Activated CD4-positive, CD25-positive, alpha-beta regulatory T cell treated with anti-CD3 and anti-CD28 coated beads, Interleukin-2, amount 50 U/mL, for 16 hours (primary cell): ENCODE measurements around the gene CTSL.
"Not testable (repeated sequence)": the region's sequence is repeated elsewhere in the genome, so short reads cannot be mapped to it uniquely, and the experiment has no call there.

ENCODE experiments used
- DNase-seq: peaks from one replicate; pipeline ENCODE4 v3.0.0-alpha.2; 2020; ENCODE audit warnings: low read depth, low spot score

CTSL gene

GRCh38 chr9:87720173-87720572 is 5.7 kb upstream of the CTSL start:
- no peak for DNase-seq

- DNase-seq = no peak
Measured at GRCh38 chr9:87722393-87723088, 3.4 kb upstream of the CTSL start.

GRCh38 chr9:87725356-87725899 is 491 bp upstream of the CTSL start:
- DNase-seq = no peak

GRCh38 chr9:87729246-87729645 is 3.3 kb downstream of the CTSL start:
- no peak for DNase-seq

DNA sequence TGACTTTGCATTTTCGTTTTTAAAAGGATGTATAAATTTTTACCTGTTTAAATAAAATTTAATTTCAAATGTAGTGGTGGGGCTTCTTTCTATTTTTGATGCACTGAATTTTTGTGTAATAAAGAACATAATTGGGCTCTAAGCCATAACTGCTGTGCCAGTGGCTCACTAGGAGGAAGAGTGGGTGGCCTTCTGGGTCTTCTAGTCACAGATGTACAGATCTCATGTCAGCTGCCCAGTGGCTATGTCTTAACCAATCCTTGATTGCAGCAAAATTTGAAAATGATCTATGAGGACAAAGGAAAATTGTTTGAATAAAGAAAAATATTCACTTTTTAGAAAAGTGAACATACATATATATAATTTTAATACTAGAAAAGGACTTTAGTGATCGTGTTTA is 5.4 kb downstream of the CTSL start:
- no peak for DNase-seq

DNA sequence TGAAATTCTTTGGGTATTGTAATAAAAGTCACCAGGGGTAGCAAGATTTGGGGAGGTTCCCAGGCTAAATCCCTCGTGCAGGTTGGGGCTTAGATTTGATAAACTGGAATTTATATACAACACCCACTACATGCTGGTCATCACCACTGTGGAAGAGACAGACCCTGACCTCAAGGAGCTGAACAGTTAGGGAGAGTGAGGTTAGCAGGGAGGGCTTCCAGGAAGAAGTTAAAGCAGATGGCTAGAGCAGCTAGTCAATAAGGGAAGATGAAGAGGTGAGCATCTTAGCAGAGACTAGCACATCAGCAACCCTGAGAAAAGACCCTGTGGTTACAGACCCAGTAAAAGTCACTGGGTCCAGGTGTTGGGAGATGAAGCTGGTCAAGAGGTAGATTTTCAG is 6.4 kb downstream of the CTSL start:
- DNase-seq = no peak

DNA sequence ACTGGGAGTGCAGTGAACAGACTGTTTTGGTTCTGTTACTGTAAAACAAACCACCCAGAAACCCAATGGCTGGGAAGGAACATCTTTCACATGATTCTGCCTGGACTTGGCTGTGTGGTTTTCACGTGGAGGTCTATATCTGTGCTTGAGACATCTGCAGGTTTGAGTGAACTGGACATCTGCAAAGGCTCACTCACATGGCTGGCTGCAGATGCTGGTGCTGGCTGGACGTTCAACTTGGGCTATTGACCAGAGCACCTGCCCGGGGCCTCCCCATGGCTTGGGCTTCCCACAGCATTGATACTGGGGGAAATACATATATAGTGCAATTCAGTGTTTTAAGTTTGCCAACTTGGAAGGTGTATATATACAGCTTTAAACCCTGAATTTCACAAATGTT is 6.8 kb downstream of the CTSL start:
- no peak for DNase-seq

DNA sequence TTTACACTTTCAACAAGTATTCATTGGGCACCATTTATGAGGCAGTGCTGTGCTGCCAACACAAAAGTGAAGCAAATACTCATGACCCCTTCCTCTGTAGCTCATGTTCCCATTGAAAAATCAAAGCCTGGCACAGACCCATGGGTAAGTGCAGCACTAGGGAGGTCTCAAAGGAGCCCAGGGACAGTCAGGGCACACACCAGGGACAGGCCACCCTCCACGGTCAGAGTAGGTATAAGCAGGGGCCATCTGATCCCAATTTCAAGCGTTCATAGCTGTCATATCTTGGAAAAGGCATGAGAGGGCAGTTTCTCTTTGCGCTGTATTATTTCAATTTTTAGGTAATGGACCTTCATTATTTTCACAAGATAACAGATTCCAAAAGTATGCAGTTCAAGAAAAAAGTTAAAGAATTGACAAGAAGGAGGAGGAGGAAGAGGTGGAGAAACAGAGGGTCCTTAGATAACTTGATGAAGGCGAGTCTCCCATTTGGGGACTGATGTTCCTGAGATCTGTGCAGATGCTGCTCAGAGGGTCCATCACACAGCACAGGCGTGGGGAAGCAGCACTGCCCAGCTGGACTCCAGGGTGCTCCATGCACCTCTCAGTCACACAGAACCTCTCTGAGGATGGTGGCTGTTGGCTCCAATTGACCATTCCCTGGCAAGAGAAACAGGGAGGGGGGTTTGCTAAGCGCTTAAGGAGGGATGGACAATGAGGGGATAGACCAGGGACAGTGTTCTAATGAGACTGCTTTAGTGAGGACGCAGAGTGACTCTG is 7.5 kb downstream of the CTSL start:
- no peak for DNase-seq

DNA sequence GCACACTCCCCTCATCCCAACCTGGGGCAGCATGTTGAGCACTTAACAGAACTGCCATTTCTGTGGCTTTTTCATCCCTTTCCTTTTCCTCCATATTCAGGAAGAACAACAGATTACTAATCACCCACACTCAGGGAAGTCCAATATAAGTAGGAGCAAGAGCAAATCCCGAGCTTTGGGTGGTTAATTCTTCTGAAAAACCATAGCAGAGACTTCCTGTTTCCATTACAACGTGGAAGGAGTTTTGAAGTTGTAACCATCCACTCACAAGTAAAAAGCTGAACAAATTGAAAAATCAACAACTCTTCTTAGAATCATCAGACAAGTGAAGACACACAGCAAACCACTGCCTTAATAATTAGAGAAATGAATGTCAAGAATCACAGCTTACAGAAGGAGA is 8.2 kb downstream of the CTSL start:
- DNase-seq = no peak

GRCh38 chr9:87739546-87739945 is 13.6 kb downstream of the CTSL start:
- no peak for DNase-seq

- no peak for DNase-seq
Measured at GRCh38 chr9:87740209-87740608, 14.3 kb downstream of the CTSL start.

DNA sequence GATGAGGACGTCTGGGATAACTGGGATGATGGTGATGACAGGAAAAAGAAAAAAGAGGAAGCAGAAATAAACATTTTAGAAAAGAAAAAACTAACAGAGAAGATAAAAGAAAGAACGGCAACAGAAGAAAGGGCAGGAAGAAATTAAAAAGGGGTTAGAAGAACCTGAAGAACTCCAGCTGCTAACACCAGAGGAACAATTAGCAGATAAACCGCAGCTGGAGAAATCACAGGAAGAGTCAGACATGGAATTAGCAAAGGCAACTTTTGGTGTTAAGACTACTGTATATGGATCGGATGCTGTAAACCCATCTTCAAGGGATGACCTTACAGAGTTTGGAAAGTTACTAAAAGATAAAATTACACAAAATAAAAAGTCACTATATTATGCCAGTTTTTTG is 15.4 kb downstream of the CTSL start:
- no peak for DNase-seq

GRCh38 chr9:87741891-87742290 is 16.0 kb downstream of the CTSL start:
- no peak for DNase-seq

GRCh38 chr9:87742813-87743428 is 17.0 kb downstream of the CTSL start:
- no peak for DNase-seq

- not testable (repeated sequence) for DNase-seq
Measured at GRCh38 chr9:87744247-87744646, 18.3 kb downstream of the CTSL start.

DNA sequence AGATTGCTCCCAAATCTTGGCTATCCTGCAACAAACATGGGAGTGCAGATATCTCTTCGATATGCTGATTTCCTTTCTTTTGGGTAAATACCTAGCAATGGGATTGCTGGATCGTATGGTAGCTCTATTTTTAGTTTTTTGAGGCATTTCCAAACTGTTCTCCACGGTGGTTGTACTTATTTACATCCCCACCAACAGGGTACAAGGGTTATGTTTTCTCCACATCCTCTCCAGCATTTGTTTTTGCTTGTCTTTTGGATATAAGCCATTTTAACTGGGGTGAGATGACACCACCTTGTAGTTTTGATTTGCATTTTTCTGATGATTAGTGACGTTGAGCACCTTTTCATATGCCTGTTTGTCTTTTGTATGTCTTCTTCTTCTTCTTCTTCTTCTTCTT is 20.3 kb downstream of the CTSL start:
- DNase-seq = no peak

GRCh38 chr9:87748881-87749280 is 23.0 kb downstream of the CTSL start:
- no peak for DNase-seq

DNA sequence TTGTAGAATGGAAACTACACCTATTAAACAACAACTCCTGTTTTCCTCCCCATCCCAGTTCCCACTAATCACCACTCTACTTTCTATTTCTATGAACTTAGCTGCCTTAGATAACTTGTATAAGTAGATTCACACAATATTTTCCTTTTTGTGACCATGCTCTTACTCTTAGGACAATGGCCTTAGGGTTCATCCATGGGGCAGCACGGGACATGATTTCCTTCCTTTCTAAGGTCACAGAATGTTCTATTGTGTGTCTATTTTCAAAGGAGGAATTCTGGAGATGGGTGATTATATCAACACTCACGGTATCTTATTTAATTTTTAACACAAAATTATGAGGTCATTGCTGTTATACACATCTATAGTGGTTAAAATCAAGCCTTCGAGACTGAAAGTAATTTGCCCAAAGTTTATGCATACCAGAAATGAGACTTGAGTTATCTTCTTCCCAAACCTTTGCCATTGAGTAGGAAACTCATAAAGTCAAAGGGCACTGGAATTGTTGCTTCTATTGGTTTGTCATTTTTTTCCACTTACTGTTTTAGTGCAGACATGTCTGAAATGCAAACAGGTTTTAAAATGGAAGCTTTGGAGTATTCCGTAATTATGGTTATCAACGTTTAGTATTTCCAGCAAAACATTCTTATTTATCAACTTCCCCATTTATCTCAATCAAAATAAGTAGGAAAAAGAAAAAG is 23.6 kb downstream of the CTSL start:
- no peak for DNase-seq

GRCh38 chr9:87750726-87751125 is 24.8 kb downstream of the CTSL start:
- no peak for DNase-seq

- DNase-seq = no peak
Measured at GRCh38 chr9:87751423-87751822, 25.5 kb downstream of the CTSL start.

DNA sequence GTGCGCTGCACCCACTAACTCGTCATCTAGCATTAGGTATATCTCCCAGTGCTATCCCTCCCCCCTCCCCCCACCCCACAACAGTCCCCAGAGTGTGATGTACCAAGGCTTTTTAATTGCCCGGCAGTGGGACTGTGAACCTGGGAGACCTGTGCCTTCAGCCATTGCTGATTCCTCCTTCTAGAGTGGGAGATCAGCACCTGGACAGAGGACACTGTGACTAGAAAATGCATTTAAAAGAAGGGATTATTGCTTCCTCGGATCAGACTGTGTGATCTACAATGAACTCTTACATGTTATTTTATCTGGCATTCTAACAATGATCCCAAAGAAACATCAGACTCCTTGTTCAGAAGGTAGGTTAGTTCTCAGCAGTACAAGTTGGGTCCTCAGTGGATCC is 25.9 kb downstream of the CTSL start:
- no peak for DNase-seq

- DNase-seq = no peak
Measured at GRCh38 chr9:87753313-87753712, 27.4 kb downstream of the CTSL start.
